Nephron (organoid): Measurements from ENCODE around the gene TMPRSS9.
"Not testable (repeated sequence)": the region's sequence is repeated elsewhere in the genome, so short reads cannot be mapped to it uniquely, and the experiment has no call there.

Experiments
- H3K27ac Mint-ChIP-seq, 3 experiments: 2 replicates each; pipeline ENCODE4 v1.8.0; 2020; ENCODE audit warnings: mixed read lengths in 3 of 3, mild to moderate bottlenecking in 2 of 3, moderate library complexity in 1 of 3
- H3K27me3 Mint-ChIP-seq: 2 replicates; pipeline ENCODE4 v1.8.0; 2021; ENCODE audit warnings: low read depth, mild to moderate bottlenecking, moderate library complexity, mixed read lengths
- H3K36me3 Mint-ChIP-seq: 2 replicates; pipeline ENCODE4 v1.8.0; 2020; ENCODE audit warnings: low read depth, mixed read lengths
- H3K4me1 Mint-ChIP-seq: 2 replicates; pipeline ENCODE4 v1.8.0; 2020; ENCODE audit warnings: mixed read lengths
- H3K4me3 Mint-ChIP-seq, 3 experiments: 2 replicates each; pipeline ENCODE4 v1.8.0; 2020; ENCODE audit warnings: mild to moderate bottlenecking in 3 of 3, mixed read lengths in 3 of 3, moderate library complexity in 2 of 3
- H3K9me3 Mint-ChIP-seq: 2 replicates; pipeline ENCODE4 v1.8.0; 2020; ENCODE audit warnings: mixed read lengths
- TF ChIP-seq, protein P1 (sequence below), 3 experiments: fragments of 200-600 bp; sonication (generic); IDR thresholded peaks; one replicate each; pipeline ENCODE4 v1.5.0; 2021; ENCODE audit warnings: antibody characterized with exemption in 3 of 3; ENCODE audit not compliant: unreplicated experiment in 3 of 3

Gene TMPRSS9

DNA sequence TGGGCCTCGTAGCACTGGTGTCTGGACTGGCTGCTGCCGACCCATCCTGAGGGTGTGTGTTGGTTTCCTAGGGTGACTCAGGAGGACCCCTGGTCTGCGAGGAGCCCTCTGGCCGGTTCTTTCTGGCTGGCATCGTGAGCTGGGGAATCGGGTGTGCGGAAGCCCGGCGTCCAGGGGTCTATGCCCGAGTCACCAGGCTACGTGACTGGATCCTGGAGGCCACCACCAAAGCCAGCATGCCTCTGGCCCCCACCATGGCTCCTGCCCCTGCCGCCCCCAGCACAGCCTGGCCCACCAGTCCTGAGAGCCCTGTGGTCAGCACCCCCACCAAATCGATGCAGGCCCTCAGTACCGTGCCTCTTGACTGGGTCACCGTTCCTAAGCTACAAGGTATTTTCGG lies 53.6 kb downstream of the TMPRSS9 start:
- TF ChIP-seq, protein P1, sequence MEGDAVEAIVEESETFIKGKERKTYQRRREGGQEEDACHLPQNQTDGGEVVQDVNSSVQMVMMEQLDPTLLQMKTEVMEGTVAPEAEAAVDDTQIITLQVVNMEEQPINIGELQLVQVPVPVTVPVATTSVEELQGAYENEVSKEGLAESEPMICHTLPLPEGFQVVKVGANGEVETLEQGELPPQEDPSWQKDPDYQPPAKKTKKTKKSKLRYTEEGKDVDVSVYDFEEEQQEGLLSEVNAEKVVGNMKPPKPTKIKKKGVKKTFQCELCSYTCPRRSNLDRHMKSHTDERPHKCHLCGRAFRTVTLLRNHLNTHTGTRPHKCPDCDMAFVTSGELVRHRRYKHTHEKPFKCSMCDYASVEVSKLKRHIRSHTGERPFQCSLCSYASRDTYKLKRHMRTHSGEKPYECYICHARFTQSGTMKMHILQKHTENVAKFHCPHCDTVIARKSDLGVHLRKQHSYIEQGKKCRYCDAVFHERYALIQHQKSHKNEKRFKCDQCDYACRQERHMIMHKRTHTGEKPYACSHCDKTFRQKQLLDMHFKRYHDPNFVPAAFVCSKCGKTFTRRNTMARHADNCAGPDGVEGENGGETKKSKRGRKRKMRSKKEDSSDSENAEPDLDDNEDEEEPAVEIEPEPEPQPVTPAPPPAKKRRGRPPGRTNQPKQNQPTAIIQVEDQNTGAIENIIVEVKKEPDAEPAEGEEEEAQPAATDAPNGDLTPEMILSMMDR (IDR thresholded peaks at IDR 0.05; ENCODE audit: unreplicated experiment in 3 of 3): no peak
- no peak overlapping the region for H3K27ac Mint-ChIP-seq
- peaks cover 12% of the 10 kb centered on the region for H3K9me3 Mint-ChIP-seq
- H3K4me1 Mint-ChIP-seq: no peaks in the 10 kb centered on the region
- H3K4me3 Mint-ChIP-seq: no peak overlapping the region
- H3K36me3 Mint-ChIP-seq: peaks cover 8% of the 10 kb centered on the region
- no peaks in the 10 kb centered on the region for H3K27me3 Mint-ChIP-seq

DNA sequence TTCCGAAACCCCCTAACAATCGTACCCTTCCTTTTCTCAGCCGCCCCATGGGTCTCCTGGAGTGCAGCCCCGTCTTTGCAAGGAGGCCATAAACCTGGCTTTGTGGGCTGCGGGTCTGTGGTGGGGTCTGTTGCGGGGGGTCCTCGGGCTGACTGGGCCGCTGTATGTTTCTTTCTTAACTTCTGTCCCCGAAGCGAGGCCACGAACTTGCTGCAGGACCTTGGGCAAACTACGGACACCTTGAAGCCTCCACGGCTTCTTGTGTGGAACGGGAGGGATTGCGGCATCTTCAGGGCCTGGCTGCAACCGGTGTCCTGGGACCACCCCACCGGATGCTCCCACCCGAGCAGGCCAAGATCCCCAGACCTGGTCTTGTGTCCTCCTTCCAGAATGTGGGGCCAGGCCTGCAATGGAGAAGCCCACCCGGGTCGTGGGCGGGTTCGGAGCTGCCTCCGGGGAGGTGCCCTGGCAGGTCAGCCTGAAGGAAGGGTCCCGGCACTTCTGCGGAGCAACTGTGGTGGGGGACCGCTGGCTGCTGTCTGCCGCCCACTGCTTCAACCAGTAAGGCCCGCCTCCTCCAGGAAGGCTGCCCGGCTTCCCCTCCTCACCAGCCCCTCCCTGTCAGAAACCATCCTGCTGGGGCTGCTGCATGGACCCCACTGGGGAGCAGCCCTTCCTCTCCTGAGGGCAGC lies 55.4 kb downstream of the TMPRSS9 start:
- H3K36me3 Mint-ChIP-seq: peaks cover 8% of the 10 kb centered on the region
- no peak overlapping the region for H3K4me3 Mint-ChIP-seq
- no peaks in the 10 kb centered on the region for H3K27me3 Mint-ChIP-seq
- H3K4me1 Mint-ChIP-seq: no peaks in the 10 kb centered on the region
- H3K9me3 Mint-ChIP-seq: peaks cover 12% of the 10 kb centered on the region
- H3K27ac Mint-ChIP-seq: no peak overlapping the region
- TF ChIP-seq, protein P1 (IDR thresholded peaks at IDR 0.05; ENCODE audit: unreplicated experiment in 3 of 3): no peak

DNA sequence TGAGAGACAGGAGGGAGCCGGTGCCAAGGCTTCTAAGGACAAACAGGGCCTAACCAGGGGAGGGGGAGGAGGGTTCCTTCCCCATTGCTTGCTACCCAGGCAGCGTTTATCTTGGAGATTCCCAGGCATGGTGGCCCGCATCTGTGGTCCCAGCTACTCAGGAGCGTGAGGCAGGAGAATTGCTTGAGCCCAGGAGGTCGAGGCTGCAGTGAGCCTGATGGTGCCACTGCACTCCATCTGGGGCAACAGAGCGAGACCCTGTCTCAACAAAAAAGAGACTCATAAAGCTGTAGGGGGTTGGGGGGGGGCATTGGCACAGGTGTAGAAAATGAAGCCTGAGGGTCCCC lies 55.9 kb downstream of the TMPRSS9 start:
- Mint-ChIP-seq H3K4me1 (no peaks in the 10 kb centered on the region), H3K27me3 (no peaks in the 10 kb centered on the region), H3K27ac (no peak overlapping the region), H3K9me3 (peaks cover 8% of the 10 kb centered on the region), H3K4me3 (no peak overlapping the region), H3K36me3 (peaks cover 5% of the 10 kb centered on the region)
- TF ChIP-seq, protein P1 (IDR thresholded peaks at IDR 0.05; ENCODE audit: unreplicated experiment in 3 of 3): no peak

DNA sequence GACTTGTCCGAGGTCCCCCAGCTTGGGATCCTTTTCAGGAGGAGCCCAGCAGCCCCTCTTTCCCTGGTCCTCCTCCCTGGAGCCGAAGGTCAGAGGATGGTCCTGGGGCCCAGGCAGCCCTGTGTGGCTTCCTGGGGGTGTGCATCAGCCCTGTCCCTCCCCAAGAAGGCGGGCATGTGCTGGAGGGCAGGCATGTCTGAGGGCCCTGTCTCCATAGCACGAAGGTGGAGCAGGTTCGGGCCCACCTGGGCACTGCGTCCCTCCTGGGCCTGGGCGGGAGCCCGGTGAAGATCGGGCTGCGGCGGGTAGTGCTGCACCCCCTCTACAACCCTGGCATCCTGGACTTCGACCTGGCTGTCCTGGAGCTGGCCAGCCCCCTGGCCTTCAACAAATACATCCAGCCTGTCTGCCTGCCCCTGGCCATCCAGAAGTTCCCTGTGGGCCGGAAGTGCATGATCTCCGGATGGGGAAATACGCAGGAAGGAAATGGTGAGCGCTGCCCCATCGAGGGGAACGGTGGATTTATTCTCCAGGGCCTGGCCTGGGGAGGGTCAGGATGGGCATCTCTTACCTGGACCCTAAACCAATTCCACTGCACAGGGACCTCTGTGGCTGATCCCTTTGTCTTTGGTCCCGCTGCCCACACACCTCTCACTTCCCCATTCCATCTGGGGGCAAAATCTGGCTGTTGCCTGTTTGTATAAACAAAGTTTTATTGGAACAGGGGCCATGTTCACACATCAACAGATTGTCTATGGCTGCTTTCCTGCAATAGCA lies 56.4 kb downstream of the TMPRSS9 start:
- peaks cover 8% of the 10 kb centered on the region for H3K9me3 Mint-ChIP-seq
- H3K27ac Mint-ChIP-seq: no peak overlapping the region
- H3K36me3 Mint-ChIP-seq: peaks cover 5% of the 10 kb centered on the region
- H3K4me3 Mint-ChIP-seq: no peak overlapping the region
- no peaks in the 10 kb centered on the region for H3K27me3 Mint-ChIP-seq
- H3K4me1 Mint-ChIP-seq: no peaks in the 10 kb centered on the region
- TF ChIP-seq, protein P1 (IDR thresholded peaks at IDR 0.05; ENCODE audit: unreplicated experiment in 3 of 3): no peak

DNA sequence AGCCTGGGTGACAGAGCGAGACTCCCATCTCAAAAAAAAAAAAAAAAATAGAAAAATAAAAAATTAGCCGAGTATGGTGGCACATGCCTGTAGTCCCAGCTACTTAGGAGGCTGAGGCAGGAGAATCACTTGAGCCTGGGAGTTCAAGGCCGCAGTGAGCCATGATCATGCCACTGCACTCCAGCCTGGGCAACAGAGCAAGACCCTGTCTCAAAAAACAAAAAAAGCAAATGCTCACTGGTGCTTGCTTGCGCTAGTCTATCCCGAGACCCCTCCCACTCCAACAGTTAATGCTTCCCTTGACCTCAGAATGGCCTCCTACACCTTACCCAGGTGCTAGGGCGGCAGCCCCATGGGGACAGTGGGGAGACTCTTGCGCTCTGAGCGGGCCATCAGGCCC lies 57.4 kb downstream of the TMPRSS9 start:
- H3K27ac Mint-ChIP-seq, H3K9me3 Mint-ChIP-seq, H3K27me3 Mint-ChIP-seq, H3K36me3 Mint-ChIP-seq, H3K4me3 Mint-ChIP-seq, H3K4me1 Mint-ChIP-seq: not testable (repeated sequence)

DNA sequence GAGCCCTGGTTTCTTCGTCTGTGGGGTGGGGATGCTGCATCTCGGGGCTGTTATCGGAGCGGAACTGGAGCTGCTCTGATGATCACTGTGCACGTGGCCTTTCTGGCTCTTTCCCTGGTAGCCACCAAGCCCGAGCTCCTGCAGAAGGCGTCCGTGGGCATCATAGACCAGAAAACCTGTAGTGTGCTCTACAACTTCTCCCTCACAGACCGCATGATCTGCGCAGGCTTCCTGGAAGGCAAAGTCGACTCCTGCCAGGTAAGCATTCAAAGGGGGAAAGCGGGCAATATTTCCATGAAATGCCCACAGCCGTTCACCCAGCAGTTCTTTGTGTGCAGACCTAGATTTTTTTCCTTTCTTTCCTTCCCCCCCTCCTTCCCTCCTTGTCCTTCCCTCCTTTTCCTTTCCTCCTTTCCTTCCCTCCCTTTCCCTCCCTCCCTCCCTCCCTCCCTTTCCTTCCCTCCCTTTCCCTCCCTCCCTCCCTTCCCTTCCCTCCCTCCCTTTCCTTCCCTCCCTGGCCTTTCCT lies 57.9 kb downstream of the TMPRSS9 start:
- Mint-ChIP-seq H3K4me3 (no peak overlapping the region), H3K9me3 (no peaks in the 10 kb centered on the region), H3K36me3 (peaks cover 5% of the 10 kb centered on the region), H3K27ac (no peak overlapping the region), H3K27me3 (no peaks in the 10 kb centered on the region), H3K4me1 (no peaks in the 10 kb centered on the region)
- TF ChIP-seq, protein P1 (IDR thresholded peaks at IDR 0.05; ENCODE audit: unreplicated experiment in 3 of 3): no peak
